Activated T-helper 1 cell treated with anti-CD3 and anti-CD28 coated beads, Interleukin-12 subunit alpha, Interleukin-12 subunit beta, Interleukin-2, Interleukin-4 antibody, amounts not matched to agents 30 ng/mL and 10 ng/mL and 1 ng/mL, durations not matched to agents 14 hours and 24 hours and 36 hours (primary cell): ENCODE measurements around the gene RASAL3. TPM values are rescaled to one million over a fixed set of nuclear protein-coding genes. Genes with fewer than 3 reads are reported as not detected.
A peak's percentile ranks its signal among the peaks of the same experiment; 100 is the strongest.
"Not testable (repeated sequence)": the region's sequence is repeated elsewhere in the genome, so short reads cannot be mapped to it uniquely, and the experiment has no call there.

Experiments
- DNase-seq: peaks from one replicate; pipeline ENCODE4 v3.0.0; 2021; ENCODE audit warnings: low spot score
- H3K27ac Mint-ChIP-seq: one replicate; pipeline ENCODE4 v1.8.0; 2021; ENCODE audit warnings: mild to moderate bottlenecking, mixed read lengths
- H3K27me3 Mint-ChIP-seq: one replicate; pipeline ENCODE4 v1.8.0; 2022; ENCODE audit warnings: mild to moderate bottlenecking, moderate library complexity, mixed read lengths; ENCODE audit not compliant: insufficient read depth
- H3K36me3 Mint-ChIP-seq: one replicate; pipeline ENCODE4 v1.8.0; 2021; ENCODE audit warnings: low read depth, mixed read lengths
- H3K4me1 Mint-ChIP-seq: one replicate; pipeline ENCODE4 v1.8.0; 2021; ENCODE audit warnings: low read depth, mixed read lengths
- H3K4me3 Mint-ChIP-seq: one replicate; pipeline ENCODE4 v1.8.0; 2021; ENCODE audit warnings: mild to moderate bottlenecking, moderate library complexity, mixed read lengths
- H3K9me3 Mint-ChIP-seq: one replicate; pipeline ENCODE4 v1.8.0; 2021; ENCODE audit warnings: mixed read lengths
- intact Hi-C: fragments of 100-400 bp; cut with micrococcal nuclease; formaldehyde crosslinking; loops from one replicate; pipeline ENCODE4 v1.15.1; 2024
- total RNA-seq: library from RNA; stranded (reverse); gene quantifications from 2 replicates; pipeline ENCODE4 v1.2.3, GENCODE V29; 2022

Gene RASAL3
- total RNA-seq, 1 donor from 2014 or later = 130 TPM

GRCh38 chr19:15488489-15489226, 24.3 kb upstream of the RASAL3 start:
- H3K4me1 Mint-ChIP-seq = peaks cover 8% of the 10 kb centered on the region
- peaks cover 9% of the 10 kb centered on the region for H3K27me3 Mint-ChIP-seq
- no peak for DNase-seq
- intact Hi-C loops = no loop called here
- H3K4me3 Mint-ChIP-seq = no peak overlapping the region
- H3K9me3 Mint-ChIP-seq = peaks cover 7% of the 10 kb centered on the region
- no peak overlapping the region for H3K27ac Mint-ChIP-seq
- no peaks in the 10 kb centered on the region for H3K36me3 Mint-ChIP-seq

GRCh38 chr19:15487038-15487437, 22.7 kb upstream of the RASAL3 start:
- DNase-seq = no peak
- no peaks in the 10 kb centered on the region for H3K36me3 Mint-ChIP-seq
- H3K27ac Mint-ChIP-seq = no peak overlapping the region
- intact Hi-C loops = no loop called here
- H3K4me1 Mint-ChIP-seq = peaks cover 19% of the 10 kb centered on the region
- H3K9me3 Mint-ChIP-seq = peaks cover 7% of the 10 kb centered on the region
- no peak overlapping the region for H3K4me3 Mint-ChIP-seq
- H3K27me3 Mint-ChIP-seq = no peaks in the 10 kb centered on the region

- intact Hi-C loops, H3K36me3 Mint-ChIP-seq, H3K27ac Mint-ChIP-seq: not testable (repeated sequence)
Observed at GRCh38 chr19:15485768-15486167, 21.4 kb upstream of the RASAL3 start.

GRCh38 chr19:15480996-15481395, 16.7 kb upstream of the RASAL3 start:
- peaks cover 25% of the 10 kb centered on the region for H3K4me1 Mint-ChIP-seq
- H3K9me3 Mint-ChIP-seq, H3K4me3 Mint-ChIP-seq, H3K27me3 Mint-ChIP-seq, intact Hi-C loops, DNase-seq, H3K36me3 Mint-ChIP-seq, H3K27ac Mint-ChIP-seq: not testable (repeated sequence)

More at GRCh38 chr19:15485768-15486167, 21.4 kb upstream of the RASAL3 start:
- H3K4me3 Mint-ChIP-seq, H3K9me3 Mint-ChIP-seq, H3K27me3 Mint-ChIP-seq, DNase-seq: not testable (repeated sequence)
- H3K4me1 Mint-ChIP-seq = peaks cover 19% of the 10 kb centered on the region

- no peak for DNase-seq
- intact Hi-C loops = no loop called here
Observed at GRCh38 chr19:15479391-15480345, 15.3 kb upstream of the RASAL3 start, which contains the start of gene PGLYRP2. PGLYRP2 (minus strand) TSS chr19:15479501; CDS start chr19:15479371, 130 bp downstream.

GRCh38 chr19:15476325-15476724, 12.0 kb upstream of the RASAL3 start:
- Mint-ChIP-seq H3K27me3 (no peaks in the 10 kb centered on the region), H3K4me1 (peaks cover 6% of the 10 kb centered on the region), H3K27ac (no peak overlapping the region), H3K36me3 (no peaks in the 10 kb centered on the region), H3K4me3 (no peak overlapping the region), H3K9me3 (no peaks in the 10 kb centered on the region)
- intact Hi-C loops = no loop called here
- no peak for DNase-seq

More at GRCh38 chr19:15479391-15480345, 15.3 kb upstream of the RASAL3 start, which contains the start of gene PGLYRP2:
- no peaks in the 10 kb centered on the region for H3K9me3 Mint-ChIP-seq
- H3K36me3 Mint-ChIP-seq = no peaks in the 10 kb centered on the region
- no peak within 1 kb of the TSS for H3K27ac Mint-ChIP-seq
- no peak within 1 kb of the TSS for H3K4me3 Mint-ChIP-seq
- no peaks in the 10 kb centered on the region for H3K27me3 Mint-ChIP-seq
- H3K4me1 Mint-ChIP-seq = peaks cover 25% of the 10 kb centered on the region

GRCh38 chr19:15475611-15476010, 11.3 kb upstream of the RASAL3 start:
- Mint-ChIP-seq H3K9me3 (no peaks in the 10 kb centered on the region), H3K27me3 (no peaks in the 10 kb centered on the region), H3K36me3 (no peaks in the 10 kb centered on the region), H3K4me1 (peaks cover 6% of the 10 kb centered on the region), H3K27ac (no peak overlapping the region), H3K4me3 (no peak overlapping the region)
- intact Hi-C loops = no loop called here
- no peak for DNase-seq

GRCh38 chr19:15475169-15475568, 10.8 kb upstream of the RASAL3 start:
- H3K27me3 Mint-ChIP-seq = no peaks in the 10 kb centered on the region
- H3K27ac Mint-ChIP-seq = no peak overlapping the region
- peaks cover 7% of the 10 kb centered on the region for H3K4me1 Mint-ChIP-seq
- H3K9me3 Mint-ChIP-seq = no peaks in the 10 kb centered on the region
- no peak for DNase-seq
- no peaks in the 10 kb centered on the region for H3K36me3 Mint-ChIP-seq
- no peak overlapping the region for H3K4me3 Mint-ChIP-seq
- intact Hi-C loops = no loop called here

GRCh38 chr19:15473821-15474220, 9.5 kb upstream of the RASAL3 start:
- not testable (repeated sequence) for H3K4me3 Mint-ChIP-seq

GRCh38 chr19:15471639-15472101, 7.3 kb upstream of the RASAL3 start:
- Mint-ChIP-seq H3K9me3 (no peaks in the 10 kb centered on the region), H3K4me1 (peaks cover 34% of the 10 kb centered on the region), H3K36me3 (peaks cover 13% of the 10 kb centered on the region), H3K27ac (no peak overlapping the region), H3K4me3 (no peak overlapping the region), H3K27me3 (peaks cover 3% of the 10 kb centered on the region)
- intact Hi-C loops = no loop called here
- DNase-seq = no peak

More at GRCh38 chr19:15473821-15474220, 9.5 kb upstream of the RASAL3 start:
- H3K9me3 Mint-ChIP-seq, H3K36me3 Mint-ChIP-seq, H3K27me3 Mint-ChIP-seq, DNase-seq, intact Hi-C loops, H3K27ac Mint-ChIP-seq: not testable (repeated sequence)
- H3K4me1 Mint-ChIP-seq = peaks cover 15% of the 10 kb centered on the region

- no peak overlapping the region for H3K27ac Mint-ChIP-seq
- intact Hi-C loops = loop anchor here (5.0 to 10.0 kb wide), 5 partner anchors 167 to 1005 kb away; partner anchors contain the start of genes EPS15L1 and TPM4
- DNase-seq = no peak
Observed at GRCh38 chr19:15469513-15470297, 5.4 kb upstream of the RASAL3 start.

More at GRCh38 chr19:15469513-15470297, 5.4 kb upstream of the RASAL3 start:
- Mint-ChIP-seq H3K36me3 (peaks cover 19% of the 10 kb centered on the region), H3K4me3 (peak overlapping the region; percentile 65), H3K9me3 (no peaks in the 10 kb centered on the region), H3K4me1 (peaks cover 47% of the 10 kb centered on the region), H3K27me3 (peaks cover 3% of the 10 kb centered on the region)
